HepG2 (cell line): ENCODE data around the gene FDPS. TPM values are rescaled to one million over a fixed set of nuclear protein-coding genes. Genes with fewer than 3 reads are reported as not detected.
A peak's percentile ranks its signal among the peaks of the same experiment; 100 is the strongest.

Experiments used
- AGO2 ChIP-seq: fragments of 200-400 bp; formaldehyde crosslinking; optimal IDR thresholded peaks from 2 replicates; pipeline ENCODE3; 2017; ENCODE audit warnings: mild to moderate bottlenecking, low read depth, low read length, moderate library complexity
- ARNTL ChIP-seq: sonication (generic); formaldehyde crosslinking; IDR thresholded peaks from 2 replicates; pipeline ENCODE4 v1.4.0; 2020; ENCODE audit warnings: mild to moderate bottlenecking, missing genetic modification reagents
- CENPX ChIP-seq: sonication (generic); formaldehyde crosslinking; IDR thresholded peaks from 2 replicates; pipeline ENCODE4 v1.9.0; 2021; ENCODE audit warnings: mild to moderate bottlenecking, missing genetic modification reagents, moderate library complexity
- FOXA1 ChIP-seq, 2 experiments: fragments of 450-650 bp in 1 of 2; sonication (generic) in 1 of 2; formaldehyde crosslinking in 1 of 2; IDR thresholded peaks; 2 replicates each; pipeline versions ENCODE4 v1.4.0 to v1.6.1; 2016 to 2020; ENCODE audit warnings: missing genetic modification reagents in 1 of 2
- JUN ChIP-seq: sonication (generic); formaldehyde crosslinking; IDR thresholded peaks from 2 replicates; pipeline ENCODE4 v1.4.0; 2020; ENCODE audit warnings: mild to moderate bottlenecking, missing genetic modification reagents
- KIAA2018 ChIP-seq: sonication (generic); formaldehyde crosslinking; IDR thresholded peaks from 2 replicates; pipeline ENCODE4 v1.5.0; 2020; ENCODE audit warnings: mild to moderate bottlenecking, missing genetic modification reagents, borderline replicate concordance
- NFE2L1 ChIP-seq: sonication (generic); formaldehyde crosslinking; IDR thresholded peaks from 2 replicates; pipeline ENCODE4 v1.4.0; 2020; ENCODE audit warnings: missing genetic modification reagents, mild to moderate bottlenecking, borderline replicate concordance
- SP5 ChIP-seq: IDR thresholded peaks from 2 replicates; pipeline ENCODE4 v1.6.1; 2016; ENCODE audit warnings: low read depth, borderline replicate concordance
- THYN1 ChIP-seq: sonication (generic); formaldehyde crosslinking; IDR thresholded peaks from 2 replicates; pipeline ENCODE4 v1.8.1; 2023; ENCODE audit warnings: low read depth, mild to moderate bottlenecking, moderate library complexity, missing genetic modification reagents, borderline replicate concordance
- ZHX2 ChIP-seq, 2 experiments: sonication (generic) in 1 of 2; formaldehyde crosslinking in 1 of 2; IDR thresholded peaks; 2 replicates each; pipeline versions ENCODE4 v1.6.1 to v1.9.0; 2014 to 2022; ENCODE audit warnings: antibody characterized with exemption in 1 of 2, borderline replicate concordance in 1 of 2, inconsistent platforms in 1 of 2, low read depth in 1 of 2, missing genetic modification reagents in 1 of 2
- ZNF10 ChIP-seq: sonication (generic); formaldehyde crosslinking; IDR thresholded peaks from 2 replicates; pipeline ENCODE4 v1.4.0; 2020; ENCODE audit warnings: mild to moderate bottlenecking, low read depth, missing genetic modification reagents, borderline replicate concordance
- ZNF607 ChIP-seq: sonication (generic); formaldehyde crosslinking; IDR thresholded peaks from 2 replicates; pipeline ENCODE4 v1.5.1; 2020; ENCODE audit warnings: missing genetic modification reagents, mild to moderate bottlenecking, borderline replicate concordance
- ZNF749 ChIP-seq: sonication (generic); formaldehyde crosslinking; IDR thresholded peaks from 2 replicates; pipeline ENCODE4 v1.8.0; 2022; ENCODE audit warnings: mild to moderate bottlenecking, missing genetic modification reagents, moderate library complexity, borderline replicate concordance
- polyA plus RNA-seq, 8 experiments: library from polyadenylated mRNA; depleted of rRNA in 3 of 8; stranded (reverse) in 7 of 8; unstranded in 1 of 8; fragments of >200 nt; fragmentation: Illumina TruSeq in 4 of 8; extraction: Trizol in 4 of 8; gene quantifications; 2 replicates each; pipeline versions ENCODE4 v1.2.1 to v1.2.3, GENCODE V29; 2011 to 2016; ENCODE audit warnings: low read depth in 4 of 8, missing spikeins in 1 of 8, mixed read lengths in 1 of 8; ENCODE audit not compliant: insufficient read depth in 1 of 8
- total RNA-seq, 5 experiments: library from RNA; depleted of rRNA; stranded (reverse); fragments of >200 nt; fragmentation: Illumina TruSeq; extraction: Trizol; gene quantifications; 2 replicates each; pipeline ENCODE4 v1.2.3, GENCODE V29; 2016; ENCODE audit warnings: low read depth in 1 of 5

Gene FDPS
- total and polyA plus RNA-seq, 2 of the 13 experiments (the other 11 are each of a cell fraction or from before 2014, with no cell fraction given) = 264 to 519 TPM

- TF ChIP-seq CENPX (CRISPR knock-in tag) (no peak), THYN1 (CRISPR knock-in tag) (no peak), AGO2 (peak; percentile 100), KIAA2018 (CRISPR knock-in tag) (peak; percentile 85; the same call in 1 of the 2 replicates), ZNF10 (CRISPR knock-in tag) (no peak), JUN (CRISPR knock-in tag) (0 out of 2 replicates have a peak, but pooled peaks have one; percentile 60), NFE2L1 (no peak), ARNTL (CRISPR knock-in tag) (peak; percentile 87), SP5 (no peak), ZNF749 (peak; percentile 83; the same call in 1 of the 2 replicates), ZHX2 (IDR thresholded peaks at IDR 0.05; ENCODE audit: low read depth) (peak; percentile 22; the same call in 1 of the 2 replicates), ZHX2 (CRISPR knock-in tag; IDR thresholded peaks at IDR 0.05; ENCODE audit: borderline replicate concordance) (no peak), ZNF607 (CRISPR knock-in tag) (peak; percentile 83), FOXA1 (IDR thresholded peaks at IDR 0.05) (no peak), FOXA1 (CRISPR knock-in tag; IDR thresholded peaks at IDR 0.05) (no peak)
Observed at GRCh38 chr1:155261852-155262673, 46.6 kb upstream of the FDPS start, which contains the start of gene SCAMP3 (continued).
